HEK293T (cell line): ENCODE results near the gene TEF.

Experiments
- ARNT ChIP-seq: fragments of 450-650 bp; IDR thresholded peaks from 2 replicates; pipeline ENCODE4 v1.6.1; 2017; ENCODE audit warnings: mild to moderate bottlenecking
- BHLHE40 ChIP-seq: fragments of 450-650 bp; IDR thresholded peaks from 2 replicates; pipeline ENCODE4 v1.6.1; 2016; ENCODE audit warnings: mild to moderate bottlenecking, moderate library complexity, borderline replicate concordance
- CTBP1 ChIP-seq: fragments of 450-650 bp; IDR thresholded peaks from 2 replicates; pipeline ENCODE4 v1.6.1; 2016; ENCODE audit warnings: borderline replicate concordance
- FOXA1 ChIP-seq: fragments of 450-650 bp; IDR thresholded peaks from 2 replicates; pipeline ENCODE4 v1.6.1; 2016; ENCODE audit warnings: mild to moderate bottlenecking
- FOXK2 ChIP-seq: fragments of 450-650 bp; IDR thresholded peaks from 2 replicates; pipeline ENCODE4 v1.6.1; 2016; ENCODE audit warnings: mild to moderate bottlenecking
- FOXM1 ChIP-seq: fragments of 450-650 bp; IDR thresholded peaks from 2 replicates; pipeline ENCODE4 v1.6.1; 2017; ENCODE audit warnings: mild to moderate bottlenecking, borderline replicate concordance
- HDGF ChIP-seq: fragments of 450-650 bp; IDR thresholded peaks from 2 replicates; pipeline ENCODE4 v1.6.1; 2017; ENCODE audit warnings: antibody characterized with exemption, borderline replicate concordance
- NFRKB ChIP-seq: fragments of 450-650 bp; IDR thresholded peaks from 2 replicates; pipeline ENCODE4 v1.6.1; 2016; ENCODE audit warnings: mild to moderate bottlenecking, moderate library complexity
- SP1 ChIP-seq: fragments of 450-650 bp; IDR thresholded peaks from 2 replicates; pipeline ENCODE4 v1.6.1; 2017
- TARDBP ChIP-seq: fragments of 450-650 bp; IDR thresholded peaks from 2 replicates; pipeline ENCODE4 v1.6.1; 2016
- ZNF384 ChIP-seq: fragments of 450-650 bp; IDR thresholded peaks from 2 replicates; pipeline ENCODE4 v1.6.1; 2016
- TF ChIP-seq, protein P1 (sequence below): fragments of 450-650 bp; IDR thresholded peaks from 2 replicates; pipeline ENCODE4 v1.6.1; 2016

DNA sequence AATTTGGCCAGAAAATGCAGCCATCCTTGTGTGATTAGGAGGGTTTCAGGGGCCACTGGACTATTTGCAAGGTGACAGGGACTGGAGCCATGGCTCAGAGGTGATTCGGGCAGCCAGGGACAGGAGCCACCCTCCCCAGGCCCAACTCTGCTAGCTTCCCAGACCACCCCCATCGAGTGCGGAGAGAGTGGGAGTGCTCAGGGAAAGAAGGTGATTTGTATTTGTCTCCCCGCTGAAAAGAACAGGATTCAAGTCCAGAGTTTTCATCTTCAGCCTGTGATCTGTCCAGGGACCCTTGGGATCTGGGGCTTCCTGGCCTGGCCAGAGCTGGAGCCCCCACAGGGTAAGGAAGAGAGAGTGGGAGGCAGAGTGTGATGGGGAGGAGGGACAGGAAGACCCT, 22.4 kb upstream of the TEF start:
- TF ChIP-seq TARDBP (no peak), BHLHE40 (no peak), FOXK2 (no peak), FOXA1 (no peak), FOXM1 (no peak), SP1 (no peak), NFRKB (no peak), HDGF (no peak), ZNF384 (no peak), CTBP1 (no peak), ARNT (no peak)
- TF ChIP-seq, protein P1, sequence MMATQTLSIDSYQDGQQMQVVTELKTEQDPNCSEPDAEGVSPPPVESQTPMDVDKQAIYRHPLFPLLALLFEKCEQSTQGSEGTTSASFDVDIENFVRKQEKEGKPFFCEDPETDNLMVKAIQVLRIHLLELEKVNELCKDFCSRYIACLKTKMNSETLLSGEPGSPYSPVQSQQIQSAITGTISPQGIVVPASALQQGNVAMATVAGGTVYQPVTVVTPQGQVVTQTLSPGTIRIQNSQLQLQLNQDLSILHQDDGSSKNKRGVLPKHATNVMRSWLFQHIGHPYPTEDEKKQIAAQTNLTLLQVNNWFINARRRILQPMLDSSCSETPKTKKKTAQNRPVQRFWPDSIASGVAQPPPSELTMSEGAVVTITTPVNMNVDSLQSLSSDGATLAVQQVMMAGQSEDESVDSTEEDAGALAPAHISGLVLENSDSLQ: no peak
